ENCODE measurements around the gene CDK10.

DNA sequence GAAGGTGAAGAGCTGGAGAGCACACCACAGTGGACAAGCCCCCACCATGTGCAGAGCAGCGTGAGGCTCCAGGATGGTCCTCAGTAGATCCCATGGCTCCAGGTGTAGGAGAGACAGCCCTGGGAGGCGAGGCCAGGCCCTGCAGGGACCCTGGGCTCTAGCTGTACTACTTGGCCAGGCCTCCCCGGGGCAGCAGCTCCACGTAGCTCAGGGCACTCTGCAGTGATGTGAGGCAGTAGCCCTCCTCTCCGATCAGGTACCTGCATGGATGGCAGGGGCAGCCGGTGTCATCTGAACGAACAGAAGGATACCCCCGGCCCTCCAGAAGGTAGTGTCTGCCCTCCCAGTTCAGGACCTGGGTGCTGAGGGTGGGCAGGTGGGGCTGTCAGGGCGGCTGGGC lies 21.2 kb downstream of the CDK10 start:
- TF ChIP-seq, protein P1, sequence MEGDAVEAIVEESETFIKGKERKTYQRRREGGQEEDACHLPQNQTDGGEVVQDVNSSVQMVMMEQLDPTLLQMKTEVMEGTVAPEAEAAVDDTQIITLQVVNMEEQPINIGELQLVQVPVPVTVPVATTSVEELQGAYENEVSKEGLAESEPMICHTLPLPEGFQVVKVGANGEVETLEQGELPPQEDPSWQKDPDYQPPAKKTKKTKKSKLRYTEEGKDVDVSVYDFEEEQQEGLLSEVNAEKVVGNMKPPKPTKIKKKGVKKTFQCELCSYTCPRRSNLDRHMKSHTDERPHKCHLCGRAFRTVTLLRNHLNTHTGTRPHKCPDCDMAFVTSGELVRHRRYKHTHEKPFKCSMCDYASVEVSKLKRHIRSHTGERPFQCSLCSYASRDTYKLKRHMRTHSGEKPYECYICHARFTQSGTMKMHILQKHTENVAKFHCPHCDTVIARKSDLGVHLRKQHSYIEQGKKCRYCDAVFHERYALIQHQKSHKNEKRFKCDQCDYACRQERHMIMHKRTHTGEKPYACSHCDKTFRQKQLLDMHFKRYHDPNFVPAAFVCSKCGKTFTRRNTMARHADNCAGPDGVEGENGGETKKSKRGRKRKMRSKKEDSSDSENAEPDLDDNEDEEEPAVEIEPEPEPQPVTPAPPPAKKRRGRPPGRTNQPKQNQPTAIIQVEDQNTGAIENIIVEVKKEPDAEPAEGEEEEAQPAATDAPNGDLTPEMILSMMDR (IDR thresholded peaks at IDR 0.05; ENCODE audit: borderline replicate concordance, extremely low read depth, low read length, poor library complexity, severe bottlenecking) = no peak
- TF ChIP-seq EZH2 (IDR thresholded peaks at IDR 0.05; ENCODE audit: borderline replicate concordance, low read depth, low read length, severe bottlenecking) = no peak
